ENCODE data around the gene EDEM1.

EDEM1 gene

DNA sequence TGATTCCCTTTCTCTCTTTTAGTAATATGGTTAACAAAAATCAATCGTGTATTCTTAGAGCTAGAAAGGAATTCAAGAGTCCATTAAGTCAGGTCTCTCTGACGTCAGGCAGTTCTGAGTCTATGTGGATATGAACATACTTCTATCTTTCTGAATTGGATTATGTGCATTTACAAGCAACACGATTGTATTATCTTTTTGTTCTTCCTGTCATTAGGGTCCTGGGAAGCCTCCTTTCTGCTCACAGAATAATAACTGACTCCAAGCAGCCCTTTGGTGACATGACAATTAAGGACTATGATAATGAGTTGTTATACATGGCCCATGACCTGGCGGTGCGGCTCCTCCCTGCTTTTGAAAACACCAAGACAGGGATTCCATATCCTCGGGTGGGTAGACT is 14.0 kb downstream of the EDEM1 start:
- no peak for DNase-seq

DNA sequence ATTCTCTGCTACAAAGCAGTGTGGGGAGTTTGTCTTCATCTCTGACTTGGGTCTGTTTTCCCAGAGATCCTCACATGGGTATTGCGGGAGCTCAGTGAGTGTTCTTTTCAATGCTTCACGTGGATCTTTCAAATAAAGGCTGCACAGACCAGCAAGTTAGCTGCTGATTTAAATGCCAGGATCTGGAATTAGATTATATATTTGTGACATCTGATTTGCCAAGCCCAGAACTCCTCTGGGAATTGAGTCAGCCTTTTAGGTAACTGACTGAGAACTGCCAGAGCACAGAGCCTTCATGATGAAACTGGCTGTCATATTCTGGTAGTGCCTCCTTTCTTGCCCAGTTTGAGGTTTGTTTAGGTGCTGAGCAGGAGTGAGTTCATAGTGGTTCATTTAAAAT is 14.7 kb downstream of the EDEM1 start:
- DNase-seq, result no peak

DNA sequence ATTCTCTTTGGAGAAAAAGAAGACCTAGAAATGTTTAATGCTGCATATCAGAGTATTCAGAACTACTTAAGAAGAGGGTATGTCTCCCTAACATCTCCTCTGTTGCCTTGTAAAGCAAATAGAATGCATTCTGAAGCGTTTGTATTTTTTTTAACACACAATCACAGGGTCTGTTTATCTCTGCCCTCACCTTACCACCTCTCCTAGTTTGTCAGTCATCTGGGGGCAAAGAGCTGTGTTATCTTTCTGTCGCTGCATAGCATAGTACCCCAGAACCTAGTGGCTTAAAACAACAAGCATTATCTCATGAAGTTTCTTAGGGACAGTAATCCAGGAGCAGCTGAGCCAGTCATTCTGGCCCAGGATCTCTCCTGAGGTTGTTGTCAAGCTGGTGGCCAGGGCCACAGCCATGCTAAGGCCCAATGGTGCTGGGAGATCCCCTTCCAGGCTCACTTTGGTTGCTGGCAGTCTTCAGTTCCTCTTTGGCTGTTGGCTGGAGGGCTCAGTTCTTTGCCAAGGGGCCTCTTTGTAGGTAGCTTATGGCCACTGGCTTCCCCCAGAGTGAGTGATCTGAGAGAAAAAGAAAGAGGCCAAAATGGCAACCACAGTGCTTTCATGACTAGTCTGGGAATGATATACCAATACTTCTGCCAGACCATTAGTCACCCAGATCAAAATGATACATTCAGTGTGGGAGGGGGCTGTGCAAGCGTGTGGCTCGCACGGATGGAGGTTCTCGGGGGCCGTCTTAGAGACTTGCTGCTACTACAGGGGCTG is 17.8 kb downstream of the EDEM1 start:
- no peak for DNase-seq

DNA sequence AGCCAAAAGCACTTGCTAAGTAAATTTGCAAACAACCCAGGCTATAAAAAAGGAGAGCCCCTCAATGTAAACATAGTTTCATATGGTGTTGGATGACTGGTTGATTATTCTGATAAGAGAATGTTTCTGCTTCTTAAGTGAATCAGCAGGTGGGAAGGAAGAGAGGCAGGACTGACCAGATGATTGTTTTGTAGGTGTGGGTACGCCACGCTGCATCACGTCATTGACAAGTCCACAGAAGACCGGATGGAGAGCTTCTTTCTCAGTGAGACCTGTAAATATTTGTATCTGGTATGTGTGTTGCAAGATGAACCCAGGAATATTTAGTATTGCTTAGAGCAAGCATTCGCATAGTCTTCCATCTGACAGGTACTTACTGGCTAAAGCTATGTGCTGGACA is 23.4 kb downstream of the EDEM1 start:
- DNase-seq, result no peak

DNA sequence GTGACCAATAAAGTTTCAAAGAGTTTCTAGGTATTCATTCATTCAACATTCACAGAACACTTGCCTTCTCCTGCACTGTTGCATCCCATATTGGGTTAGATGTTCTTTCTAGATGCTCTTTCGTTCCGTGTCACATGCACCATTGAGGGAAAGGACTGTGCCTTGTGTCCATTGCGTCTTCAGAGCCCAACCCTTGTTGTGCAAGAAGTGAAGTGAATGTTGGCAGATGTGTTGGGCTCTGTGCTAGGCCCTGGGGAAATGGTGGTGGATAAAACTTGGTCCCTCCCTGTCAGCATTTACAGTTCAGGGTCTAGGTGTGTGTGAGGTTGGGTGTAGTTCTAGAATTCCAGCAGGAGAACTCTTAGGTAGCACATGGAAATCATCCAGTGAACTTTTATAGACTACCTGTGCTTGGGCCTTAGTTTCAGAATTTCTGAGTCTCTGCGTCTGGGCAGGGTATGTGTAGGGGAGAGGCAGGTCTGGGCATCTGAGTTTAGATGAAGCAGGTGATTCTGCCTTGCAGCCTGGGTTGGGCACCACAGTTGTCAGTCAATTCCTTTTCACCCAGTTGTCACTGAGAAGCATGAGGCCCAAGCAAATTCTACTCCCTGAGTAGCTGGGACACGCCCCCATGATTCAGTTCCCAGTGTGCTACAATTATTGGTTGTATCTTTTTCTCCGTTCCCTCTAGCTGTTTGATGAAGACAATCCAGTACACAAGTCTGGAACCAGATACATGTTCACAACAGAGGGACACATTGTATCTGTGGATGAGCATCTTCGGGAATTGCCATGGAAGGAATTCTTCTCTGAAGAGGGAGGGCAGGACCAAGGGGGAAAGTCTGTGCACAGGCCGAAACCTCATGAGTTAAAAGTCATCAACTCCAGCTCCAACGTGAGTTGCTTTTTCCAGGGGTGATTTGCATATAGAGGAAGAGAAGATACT is 25.4 kb downstream of the EDEM1 start:
- no peak for DNase-seq

DNA sequence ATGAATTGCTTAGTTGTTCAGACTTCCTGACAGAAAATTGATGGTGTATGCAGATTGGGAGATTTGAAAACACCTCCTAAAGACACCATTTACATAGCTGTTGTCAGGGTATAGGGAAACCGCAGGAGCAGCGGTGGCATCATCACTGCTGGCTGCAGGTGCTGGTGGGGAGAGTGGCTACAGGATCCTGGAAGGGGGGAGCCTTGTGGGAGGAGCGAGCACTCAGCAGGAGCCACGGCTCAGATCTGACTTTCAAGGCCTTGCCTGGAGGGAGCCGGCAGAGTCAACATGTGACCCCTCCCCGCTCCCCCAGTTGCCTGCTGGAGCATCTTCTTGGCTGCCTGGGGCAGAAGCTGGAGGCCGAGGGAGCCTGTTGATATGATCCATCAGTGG is 26.1 kb downstream of the EDEM1 start:
- DNase-seq, result no peak

DNA sequence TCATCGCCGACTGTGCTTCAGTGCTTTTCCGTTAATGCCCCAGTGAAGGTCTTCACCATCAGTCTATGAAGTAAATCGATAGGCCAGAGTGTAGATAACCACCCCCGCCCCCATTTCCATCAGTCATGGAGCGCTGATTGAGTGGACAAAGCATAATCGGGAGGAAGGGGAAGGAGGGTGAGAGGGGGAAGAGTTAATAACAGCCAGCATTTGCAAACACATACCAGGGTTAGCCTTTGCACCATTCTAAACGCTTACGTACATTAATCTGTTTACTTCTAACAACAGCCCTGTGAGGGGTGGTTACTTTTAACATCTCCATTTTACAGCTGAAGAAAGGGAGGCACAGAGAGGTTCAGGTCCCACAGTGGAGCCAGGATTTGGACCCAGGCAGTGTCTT is 26.8 kb downstream of the EDEM1 start:
- no peak for DNase-seq

DNA sequence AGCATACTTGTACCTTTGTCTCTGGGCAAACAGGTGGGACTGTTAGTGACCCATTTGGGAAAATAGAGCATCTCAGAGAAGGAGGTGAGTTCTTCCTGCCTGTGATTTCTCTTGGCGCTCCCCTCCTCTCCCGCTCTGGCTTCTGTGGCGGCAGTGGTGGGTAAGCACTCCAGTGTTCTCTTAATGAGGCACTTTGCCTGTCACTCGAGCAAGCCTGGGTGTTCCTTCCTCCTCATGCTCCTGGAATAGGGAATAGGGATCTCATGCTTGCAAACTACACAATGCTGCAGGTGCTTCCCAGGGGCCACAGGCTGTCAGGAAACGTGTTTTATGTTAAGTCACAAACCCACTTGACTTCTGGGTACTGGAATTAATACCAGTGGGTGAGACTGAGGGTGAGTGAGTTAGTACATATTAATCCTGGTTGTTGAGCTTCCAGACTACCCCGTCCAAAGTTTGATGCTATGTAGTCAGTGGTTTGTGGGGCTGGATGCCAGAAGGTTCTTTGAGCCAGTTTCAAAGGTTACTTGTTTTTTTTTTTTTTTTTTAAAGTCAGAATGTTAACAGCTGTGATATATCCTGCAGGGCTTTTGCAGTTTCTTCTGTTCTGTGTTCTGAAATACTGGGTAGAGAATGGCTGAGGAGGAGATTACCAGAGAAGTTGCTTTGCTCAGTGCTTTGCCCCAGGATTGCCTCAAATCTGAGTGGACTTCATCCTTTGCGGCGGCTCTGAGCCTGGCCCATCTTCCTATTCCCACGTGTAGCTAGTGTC is 30.5 kb downstream of the EDEM1 start:
- no peak for DNase-seq

DNA sequence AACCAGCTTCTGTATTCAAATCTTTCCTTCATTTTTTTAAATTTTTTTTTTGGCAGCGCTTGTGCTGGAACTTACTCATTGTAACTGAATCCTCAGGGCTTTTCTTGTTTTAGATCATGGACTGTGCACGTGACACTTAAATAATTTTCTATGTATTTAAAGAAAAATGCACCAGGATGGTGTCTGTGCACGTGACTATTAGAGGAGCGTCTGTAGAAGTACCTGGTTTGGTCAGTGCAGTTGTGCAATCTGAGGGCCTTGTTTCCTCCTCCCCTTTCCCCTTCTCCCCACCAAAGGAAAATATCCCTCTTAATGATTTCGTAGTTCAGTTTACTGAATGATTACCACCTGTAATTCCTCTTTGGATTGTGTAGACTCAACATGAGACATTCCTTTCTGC is 31.3 kb downstream of the EDEM1 start:
- no peak for DNase-seq

DNA sequence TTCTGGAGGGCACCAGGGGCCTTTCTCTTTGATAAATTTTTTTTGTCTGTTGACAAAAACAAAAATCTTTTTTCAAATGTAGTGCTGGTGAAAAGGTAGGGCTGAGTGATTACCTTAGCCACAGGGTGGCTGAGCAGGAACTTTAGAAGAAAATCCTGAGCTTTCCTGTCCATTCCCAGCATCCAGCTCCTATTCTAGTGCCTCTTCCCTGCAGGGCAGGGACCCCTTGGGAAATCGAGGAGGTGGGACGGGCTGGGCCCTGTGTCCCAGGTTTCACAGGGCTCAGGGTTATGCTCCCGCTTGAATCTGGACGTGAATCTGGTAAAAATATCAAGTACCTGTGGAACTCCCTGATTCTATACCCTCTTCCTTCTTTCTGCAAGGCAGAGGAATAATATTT is 31.7 kb downstream of the EDEM1 start:
- no peak for DNase-seq

DNA sequence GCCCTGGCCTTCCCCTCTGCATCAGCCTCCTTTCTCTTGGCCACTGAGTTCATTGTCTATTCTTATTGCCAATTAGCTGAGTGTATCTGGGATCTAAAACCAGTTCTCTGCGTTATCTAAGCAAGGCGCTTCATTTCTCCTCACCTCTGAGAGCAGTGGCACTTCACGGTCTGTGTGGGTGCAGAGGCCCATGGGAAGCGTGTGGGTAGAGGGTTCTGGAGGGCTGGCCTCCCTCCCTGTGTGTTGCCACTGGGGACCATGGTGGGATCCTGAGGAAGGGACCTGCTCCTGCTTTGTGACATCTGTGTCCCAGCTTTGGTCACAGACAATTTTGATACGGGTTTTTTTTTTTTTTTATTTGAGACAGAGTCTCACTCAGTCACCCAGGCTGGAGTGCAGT is 32.7 kb downstream of the EDEM1 start:
- no peak for DNase-seq

DNA sequence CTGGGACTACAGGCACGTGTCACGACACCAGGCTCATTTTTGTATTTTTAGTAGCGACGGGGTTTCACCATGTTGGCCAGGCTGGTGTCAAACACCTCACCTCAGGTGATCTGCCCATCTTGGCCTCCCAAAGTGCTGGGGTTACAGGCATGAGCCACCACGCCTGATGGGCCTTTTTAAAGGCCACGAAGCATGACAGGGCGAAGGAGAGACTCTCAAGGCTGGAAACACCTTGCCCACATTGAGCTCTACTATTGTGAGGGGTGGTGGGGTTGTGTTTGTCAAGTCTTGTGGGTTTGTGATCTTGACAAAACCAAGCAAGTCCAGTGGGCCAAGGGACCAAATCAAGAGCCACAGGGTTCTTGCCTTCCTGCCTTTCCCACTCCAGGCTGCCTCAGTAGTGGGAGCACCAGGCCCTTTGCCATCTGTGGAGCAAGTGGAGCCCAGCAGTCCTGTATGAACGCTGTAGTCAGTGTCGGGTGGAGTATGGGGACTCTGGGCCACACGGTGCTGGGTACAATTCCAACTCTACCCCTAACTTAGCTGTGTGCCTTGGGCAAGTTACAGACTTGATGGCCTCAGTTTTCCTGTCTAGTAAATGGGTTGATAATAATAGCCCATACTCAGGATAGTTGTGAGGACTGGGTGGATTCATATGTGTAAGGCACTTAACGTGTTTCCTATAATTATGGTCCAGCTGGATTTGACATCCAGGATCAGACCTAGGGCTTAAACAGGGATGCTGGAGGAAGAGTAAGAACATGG is 33.3 kb downstream of the EDEM1 start:
- DNase-seq, result no peak

DNA sequence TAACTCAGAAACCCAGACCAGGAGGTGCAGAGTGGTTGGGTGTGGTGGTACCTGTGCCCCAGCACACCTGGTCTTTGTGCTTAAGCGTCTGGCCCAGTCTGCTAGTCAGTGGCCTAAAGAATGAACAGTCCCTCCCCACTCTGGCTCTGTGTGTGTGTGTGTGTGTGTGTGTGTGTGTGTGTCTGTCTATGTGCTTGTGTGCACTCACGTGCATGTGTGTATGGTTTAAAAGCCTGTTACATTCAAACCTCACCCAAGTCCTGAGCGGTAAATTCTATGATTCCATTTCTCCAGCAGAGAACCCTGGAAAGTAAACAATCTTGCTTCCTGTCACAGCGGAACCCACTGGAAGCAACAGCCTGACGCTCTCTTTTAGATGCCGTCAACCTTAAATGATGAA is 34.2 kb downstream of the EDEM1 start:
- DNase-seq, result no peak

DNA sequence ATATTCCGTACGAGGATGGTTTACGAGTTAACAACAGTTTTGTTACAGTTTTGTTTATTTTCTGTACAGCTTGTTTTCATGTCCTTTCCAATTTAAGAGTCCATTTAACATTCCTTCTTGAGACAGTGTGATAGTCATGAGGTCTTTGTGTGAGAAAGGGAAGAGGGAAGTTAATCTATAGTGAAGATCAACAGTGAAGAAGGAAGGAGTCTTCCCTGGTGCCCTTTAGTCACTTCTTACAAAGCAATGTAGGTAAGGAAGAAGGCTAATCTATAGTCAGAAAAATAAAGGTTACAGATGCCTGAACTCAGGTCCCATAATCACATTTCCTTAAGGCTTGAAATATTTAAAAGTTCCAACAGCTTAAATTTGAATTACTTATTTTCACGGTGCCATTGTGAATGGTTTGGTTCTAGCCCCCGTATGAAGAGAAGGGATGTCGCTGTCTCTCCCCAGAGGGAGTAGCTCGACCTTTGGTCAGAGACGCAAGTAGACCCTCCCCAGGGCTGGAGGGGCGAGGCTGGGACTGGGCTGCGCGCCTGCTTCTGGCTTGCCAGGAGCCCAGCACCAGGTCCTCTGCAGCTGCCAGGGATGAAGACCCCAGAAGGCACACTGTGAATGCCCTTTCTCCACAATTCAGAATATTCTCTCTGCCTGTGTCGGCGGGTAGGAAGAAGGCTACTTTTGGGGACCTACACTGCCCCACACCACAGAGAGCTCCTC is 34.9 kb downstream of the EDEM1 start:
- DNase-seq, result no peak

DNA sequence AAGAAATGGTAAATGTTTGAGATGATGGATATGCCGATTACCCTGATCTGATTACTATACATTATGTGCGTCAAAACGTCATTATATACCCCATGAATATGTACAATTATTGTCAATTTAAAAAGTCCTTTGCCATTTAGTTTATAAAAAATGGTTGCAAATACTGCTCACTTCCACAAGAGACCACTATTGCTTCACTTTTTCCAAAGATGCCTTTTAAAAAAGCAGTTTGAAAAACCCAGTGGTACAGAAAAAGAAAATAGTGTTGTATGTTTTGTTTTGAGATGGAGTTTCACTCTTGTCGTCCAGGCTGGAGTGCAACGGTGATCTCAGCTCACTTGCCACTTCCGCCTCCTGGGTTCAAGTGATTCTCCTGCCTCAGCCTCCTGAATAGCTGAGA is 39.3 kb downstream of the EDEM1 start:
- no peak for DNase-seq

DNA sequence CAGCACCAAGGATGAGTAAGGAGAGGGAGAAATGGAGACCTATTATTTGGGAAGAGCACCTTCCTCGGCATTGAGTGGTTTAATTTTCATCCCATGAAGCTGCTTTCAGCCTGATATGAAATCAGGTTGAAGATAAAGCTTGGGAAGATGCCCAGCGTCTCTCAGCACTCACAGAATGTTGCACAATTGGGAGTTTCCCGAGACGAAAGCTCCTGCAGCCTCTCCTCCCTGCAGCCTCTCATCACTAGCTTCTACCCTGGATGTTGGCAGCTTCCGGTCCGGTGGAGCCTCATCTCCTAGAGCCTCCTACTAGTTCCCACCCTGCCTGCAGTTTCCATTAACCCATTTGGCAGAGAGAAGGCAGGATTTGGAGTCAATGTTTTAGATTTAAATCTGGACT is 40.3 kb downstream of the EDEM1 start:
- DNase-seq, result no peak

DNA sequence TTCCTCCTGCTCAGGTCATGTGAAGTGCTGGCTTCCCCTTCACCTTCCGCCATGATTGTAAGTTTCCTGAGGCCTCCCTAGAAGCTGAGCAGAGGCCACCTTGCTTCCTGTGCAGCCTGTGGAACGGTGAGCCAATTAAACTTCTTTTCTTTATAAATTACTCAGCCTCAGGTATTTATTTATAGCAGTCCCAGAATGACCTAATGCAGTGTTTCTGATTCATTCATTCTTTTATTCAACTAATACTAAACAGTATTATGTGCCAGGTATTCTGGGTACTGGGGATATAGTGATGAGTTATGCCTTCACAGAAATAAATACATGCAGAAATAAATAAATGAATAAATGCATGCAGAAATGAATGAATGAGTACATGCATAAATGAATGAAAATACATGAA is 41.9 kb downstream of the EDEM1 start:
- DNase-seq, result no peak

DNA sequence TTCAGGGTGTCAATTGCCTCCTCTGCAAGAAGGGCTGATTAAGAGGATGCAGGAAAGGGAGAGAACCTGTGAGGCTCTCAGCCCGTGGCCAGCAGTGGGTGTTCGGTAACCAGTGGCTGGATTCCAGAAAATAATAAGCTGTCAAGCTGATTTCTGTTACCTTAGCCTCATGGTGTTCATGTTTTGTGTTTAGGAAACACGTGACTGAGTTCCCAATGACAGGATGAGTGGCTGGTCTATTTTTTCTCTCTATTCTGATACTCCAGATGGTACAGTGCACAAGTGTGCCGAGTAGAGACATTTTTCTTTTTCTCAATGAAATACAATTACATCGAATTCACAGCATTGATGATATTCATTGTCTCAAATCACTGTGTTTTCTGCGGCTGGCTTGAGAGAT is 43.6 kb downstream of the EDEM1 start:
- no peak for DNase-seq

DNA sequence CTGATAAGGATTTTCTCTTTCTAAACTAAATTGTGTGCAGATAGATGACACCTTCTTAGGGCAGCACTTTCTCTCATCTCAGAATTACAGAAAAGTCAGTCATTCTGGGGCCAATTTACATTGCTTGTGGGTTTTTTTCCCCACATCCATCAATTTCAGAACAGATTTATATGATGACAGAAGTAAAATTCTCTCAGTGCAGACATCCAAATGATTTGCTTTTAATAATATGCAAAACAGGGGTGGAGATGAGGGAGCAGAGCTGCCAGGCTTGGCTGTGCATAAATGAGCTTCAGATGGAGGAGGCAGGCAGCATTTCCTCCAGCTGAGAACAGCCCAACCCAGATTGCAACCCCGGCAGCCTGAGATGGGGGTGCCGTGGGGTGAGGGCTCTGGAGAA is 44.0 kb downstream of the EDEM1 start:
- DNase-seq, result no peak

DNA sequence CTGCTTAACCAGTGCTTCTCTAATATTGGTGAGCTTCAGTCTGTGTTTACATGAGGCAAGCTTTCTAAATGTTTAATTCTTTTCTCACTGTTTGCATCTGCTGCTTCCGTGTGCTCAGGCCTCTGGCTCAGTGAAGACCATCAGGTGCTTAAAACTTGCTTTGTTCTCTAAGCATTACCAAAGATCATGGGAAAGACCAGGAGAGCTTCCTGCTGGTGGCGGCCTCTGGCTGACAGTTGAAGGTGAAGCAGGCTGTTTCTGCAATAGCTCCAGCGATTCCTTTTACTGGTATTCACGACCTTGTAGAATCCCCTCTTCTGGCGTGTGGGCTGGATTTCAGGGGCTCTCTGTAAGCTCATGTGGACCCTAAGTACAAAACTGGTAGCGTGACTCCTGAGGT is 45.1 kb downstream of the EDEM1 start:
- DNase-seq, result no peak

DNA sequence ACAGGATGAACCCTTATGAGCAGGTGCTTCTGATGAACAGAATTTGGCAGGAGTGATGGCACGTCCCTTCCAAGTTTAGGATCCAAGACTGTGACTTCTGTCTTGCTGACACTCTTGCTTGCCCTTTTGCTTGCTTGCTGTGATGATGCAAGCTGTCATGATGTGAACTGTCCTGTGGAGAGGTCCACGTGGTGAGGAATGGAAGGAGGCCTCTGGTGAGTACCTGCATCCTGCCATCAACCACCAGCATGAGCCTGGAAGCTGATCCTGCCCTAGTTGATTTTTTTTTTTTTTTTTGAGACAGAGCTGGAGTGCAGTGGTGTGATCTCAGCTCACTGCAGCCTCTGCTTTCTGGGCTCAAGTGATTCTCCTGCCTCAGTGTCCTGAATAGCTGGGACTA is 45.5 kb downstream of the EDEM1 start:
- no peak for DNase-seq

DNA sequence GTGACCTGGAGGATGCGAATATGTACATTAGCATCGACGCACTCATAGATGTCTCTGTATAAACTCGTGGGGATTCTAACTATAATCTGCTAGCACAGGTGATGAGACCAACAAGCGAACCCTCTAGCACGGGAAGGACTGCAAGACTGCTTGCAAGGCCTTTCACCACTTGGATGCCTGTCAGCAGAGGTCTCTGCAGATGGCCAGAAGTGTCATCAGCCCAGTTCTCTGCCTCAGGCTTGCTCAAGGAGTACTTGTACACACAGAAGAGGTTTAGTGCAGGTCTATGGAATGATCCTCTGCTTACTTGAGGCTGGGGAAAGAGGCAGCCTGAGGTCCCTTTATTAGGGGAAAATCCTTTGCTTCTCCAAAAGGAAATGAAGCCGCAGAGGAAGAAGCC is 48.1 kb downstream of the EDEM1 start:
- DNase-seq, result no peak
